Hepatic stellate cell (primary cell): Measurements from ENCODE around the gene KLRF1.

Source experiments
- DNase-seq: peaks from one replicate; pipeline ENCODE4 v3.0.0; 2011; ENCODE audit warnings: low spot score

The KLRF1 gene, protein sequence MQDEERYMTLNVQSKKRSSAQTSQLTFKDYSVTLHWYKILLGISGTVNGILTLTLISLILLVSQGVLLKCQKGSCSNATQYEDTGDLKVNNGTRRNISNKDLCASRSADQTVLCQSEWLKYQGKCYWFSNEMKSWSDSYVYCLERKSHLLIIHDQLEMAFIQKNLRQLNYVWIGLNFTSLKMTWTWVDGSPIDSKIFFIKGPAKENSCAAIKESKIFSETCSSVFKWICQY

DNA sequence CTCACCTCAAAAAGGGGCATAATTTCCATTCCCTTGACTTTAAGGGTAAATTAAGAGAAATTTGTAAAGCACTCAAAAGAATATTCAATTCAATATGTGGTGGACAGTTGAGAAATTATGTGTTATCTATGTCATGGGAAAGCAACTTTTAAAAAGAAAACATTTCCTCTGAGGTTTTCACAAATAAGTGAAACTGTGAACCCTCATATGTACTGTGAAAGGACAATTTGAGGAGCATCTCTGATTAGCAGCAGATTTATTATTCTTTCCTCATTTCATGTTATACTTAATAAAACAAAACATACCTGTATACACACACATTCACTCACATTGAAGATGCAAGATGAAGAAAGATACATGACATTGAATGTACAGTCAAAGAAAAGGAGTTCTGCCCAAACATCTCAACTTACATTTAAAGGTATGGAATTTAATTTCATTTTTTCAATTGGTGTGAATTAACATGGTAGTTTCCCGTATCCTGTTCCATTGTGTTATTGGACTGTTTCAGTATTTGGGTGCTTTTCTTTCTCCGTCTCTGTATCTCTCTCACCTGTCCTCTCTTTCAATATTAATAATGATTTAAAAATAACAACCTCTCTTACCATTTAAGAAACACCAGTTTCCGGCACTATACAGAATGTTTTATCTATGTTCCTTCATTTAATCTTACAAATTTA is at the start of gene KLRF1:
TSS of gene KLRF1 (plus strand) at position 273 of the 680 bp plus-strand sequence. CDS start at position 337, 64 bp downstream.
- DNase-seq = no peak

DNA sequence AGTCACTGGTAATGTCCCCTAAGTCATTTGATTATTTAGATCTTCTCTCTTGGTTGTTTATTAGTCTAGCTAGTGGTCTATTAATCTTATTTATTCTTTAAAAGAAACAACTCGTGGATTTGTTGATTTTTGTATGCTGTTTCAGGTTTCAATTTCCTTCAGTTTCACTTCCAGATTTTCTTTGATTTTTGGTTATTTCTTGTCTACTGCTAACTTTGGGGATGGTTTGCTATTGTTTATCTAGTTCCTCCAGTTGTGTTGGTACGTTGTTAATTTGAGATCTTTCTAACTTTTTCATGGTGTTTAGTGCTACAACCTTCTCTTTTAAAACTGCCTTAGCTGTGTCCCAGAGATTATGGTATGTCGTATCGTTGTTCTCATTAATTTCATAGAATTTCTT is 48.1 kb upstream of the KLRF1 start:
- DNase-seq = no peak

DNA sequence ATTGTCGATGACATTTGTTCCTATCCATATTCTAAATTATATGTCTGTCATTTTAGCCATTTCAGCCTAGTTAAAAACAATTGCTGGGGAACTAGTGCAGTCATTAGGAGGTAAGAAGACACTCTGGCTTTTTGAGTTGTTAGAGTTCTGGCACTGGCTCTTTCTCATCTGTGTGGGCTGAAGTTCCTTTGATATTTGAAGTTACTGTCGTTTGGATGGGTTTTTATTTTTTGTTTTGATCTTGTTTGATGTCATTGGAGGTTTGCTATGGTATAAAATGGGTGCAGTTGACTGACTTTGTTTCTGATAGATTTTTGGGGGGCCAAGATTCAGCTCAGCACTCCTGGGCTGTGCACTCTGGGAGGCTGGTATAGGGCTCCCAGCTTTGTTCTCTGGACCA is 45.9 kb upstream of the KLRF1 start:
- DNase-seq = no peak

DNA sequence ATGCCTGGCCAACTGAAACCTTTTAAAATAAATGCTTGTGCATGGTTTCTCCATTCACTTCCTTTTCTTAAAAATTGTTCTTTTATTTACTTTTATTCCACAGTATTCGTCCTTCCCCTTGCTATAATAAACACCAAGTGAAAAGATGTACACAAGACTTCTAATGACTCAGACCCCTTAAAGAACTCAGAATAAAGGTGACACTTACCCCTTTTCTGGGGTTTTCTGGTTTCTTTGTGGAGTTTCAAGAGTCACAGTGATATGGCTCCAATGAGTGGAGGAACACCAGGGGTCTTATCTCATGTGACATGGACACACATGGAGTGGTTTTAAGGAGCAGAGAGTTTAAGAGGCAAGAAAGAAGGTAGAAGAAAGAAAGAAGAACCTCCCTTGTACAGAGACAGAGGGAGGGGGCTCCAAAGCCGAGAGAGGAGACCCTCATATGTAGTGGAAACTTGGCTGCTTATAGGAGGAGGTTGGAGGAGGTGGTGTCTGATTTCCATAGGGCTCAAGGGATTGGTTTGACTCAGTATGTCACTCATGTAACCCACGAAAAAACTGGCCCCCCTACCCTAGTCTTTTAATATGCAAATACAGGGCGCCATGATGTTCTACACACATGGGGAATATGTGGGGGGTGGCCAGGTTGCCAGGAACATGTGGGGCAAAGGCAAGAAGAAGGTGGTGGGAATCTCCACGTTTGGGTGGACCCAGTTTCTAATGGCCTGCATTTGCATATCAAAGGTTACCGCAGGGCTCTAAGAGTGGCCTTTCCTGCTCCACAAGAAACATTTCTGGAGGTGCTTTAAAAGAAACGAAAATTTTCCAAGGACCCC is 44.5 kb upstream of the KLRF1 start:
- DNase-seq = no peak

DNA sequence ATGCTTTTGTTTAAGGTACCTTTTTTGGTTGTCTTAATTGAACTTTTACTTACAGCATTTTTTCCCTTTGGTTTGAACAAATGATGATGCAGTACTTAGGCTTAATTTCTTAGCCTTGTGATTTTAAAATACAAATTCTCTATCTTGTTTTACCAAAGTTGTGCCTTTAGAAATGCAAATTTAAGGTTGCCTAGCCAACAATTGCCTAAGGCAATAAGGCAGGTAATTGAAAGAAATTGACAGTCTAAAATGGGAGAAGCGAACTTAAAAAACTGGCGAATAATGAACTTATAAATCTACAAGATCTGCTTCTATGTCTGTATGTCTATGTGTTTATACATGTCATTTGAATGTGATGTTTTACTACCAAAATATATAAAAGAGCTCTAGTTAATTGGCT is 43.0 kb upstream of the KLRF1 start:
- DNase-seq = no peak

DNA sequence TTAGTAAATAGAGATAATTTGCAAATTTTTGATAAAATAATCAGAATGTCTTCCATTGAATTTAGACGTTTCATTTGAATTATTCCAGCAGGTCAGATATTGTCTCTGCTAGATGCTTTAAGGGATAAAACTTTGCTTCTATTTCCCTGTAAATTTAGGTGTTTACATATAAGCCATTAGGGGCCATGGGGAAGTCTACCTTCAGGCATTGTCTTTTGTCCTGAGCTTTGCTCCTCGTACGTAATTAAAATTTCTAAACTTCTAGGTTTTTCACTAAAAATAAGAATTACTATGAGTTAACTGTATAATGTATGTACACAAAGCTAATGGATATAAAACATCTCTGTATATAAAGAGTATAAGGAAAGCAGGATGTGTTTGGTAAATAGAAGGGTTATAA is 42.5 kb upstream of the KLRF1 start:
- DNase-seq = no peak

DNA sequence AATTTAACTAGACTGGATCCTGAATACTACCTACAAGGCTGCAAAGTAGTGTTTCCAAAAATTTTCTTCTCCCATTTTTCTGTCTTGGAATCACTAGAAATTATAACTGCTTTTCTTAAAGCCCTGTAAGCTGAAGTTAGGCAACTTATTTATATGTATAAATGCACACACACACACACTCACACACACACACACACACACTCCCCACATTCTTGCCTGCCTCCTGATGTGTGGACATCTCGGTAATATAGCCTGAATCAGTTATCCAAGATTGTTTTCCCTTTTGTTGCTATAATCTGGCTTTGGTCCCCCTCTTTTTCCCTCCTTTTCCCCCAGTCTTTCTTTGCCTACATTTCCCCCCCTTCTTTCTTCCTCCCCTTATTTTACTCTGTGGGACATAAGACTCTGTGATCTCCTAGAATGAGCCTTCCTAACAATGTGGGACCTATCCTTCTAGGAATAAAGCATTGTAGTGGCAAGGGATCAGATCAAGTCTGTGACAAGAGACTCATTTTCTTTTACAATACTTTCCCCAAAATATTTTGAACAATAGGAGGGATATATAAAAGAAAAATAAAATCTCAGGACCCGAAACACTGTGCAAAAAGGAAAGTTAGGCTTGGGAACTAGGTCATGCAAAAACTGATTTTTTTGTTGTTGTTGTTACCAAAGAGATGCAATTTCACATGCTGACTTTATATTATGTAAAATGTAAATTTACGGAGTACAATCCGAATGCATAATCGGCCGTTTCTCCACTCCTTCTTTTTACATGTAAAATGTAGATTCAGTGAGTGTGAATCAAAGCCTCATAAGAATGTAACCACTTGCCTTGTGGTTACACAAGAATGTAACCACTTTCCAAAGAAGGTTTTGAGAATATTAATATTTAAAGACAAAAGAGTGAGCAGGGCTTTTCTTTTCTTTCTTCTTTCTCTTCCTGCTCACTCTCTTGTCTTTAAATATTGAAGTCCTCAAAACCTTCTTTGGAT is 40.3 kb upstream of the KLRF1 start:
- no peak for DNase-seq

DNA sequence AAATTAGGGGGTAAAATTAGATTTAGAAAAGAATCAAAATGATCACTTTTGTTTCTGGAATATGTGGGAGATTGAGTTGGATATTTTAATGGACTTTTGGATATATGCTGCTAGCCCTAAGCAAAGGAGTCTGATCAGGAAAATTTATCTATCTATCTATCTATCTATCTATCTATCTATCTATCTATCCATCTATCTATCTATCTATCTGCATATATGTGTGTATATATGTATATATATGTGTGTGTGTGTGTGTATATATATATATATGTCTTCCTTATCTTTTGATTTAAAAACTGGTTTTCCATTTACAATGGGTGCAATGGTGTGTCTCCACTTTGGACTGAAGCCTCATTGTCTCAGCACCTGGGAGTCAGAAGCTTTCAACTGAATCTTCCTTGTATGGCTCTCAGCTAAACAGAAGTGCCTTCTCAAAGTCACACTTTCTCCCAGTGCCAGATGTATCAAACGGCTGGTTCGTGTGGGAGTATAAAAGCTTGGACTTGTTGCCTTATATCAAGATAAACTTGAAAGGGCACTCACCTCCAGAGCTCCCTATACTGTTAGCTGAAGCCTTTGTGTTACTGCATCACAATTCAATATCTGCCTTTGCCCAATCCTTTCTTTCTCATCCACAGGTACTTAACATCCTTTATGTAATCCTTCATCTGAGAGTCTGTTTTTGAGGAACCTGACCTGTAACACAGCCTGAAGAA is 34.9 kb upstream of the KLRF1 start:
- DNase-seq = no peak

DNA sequence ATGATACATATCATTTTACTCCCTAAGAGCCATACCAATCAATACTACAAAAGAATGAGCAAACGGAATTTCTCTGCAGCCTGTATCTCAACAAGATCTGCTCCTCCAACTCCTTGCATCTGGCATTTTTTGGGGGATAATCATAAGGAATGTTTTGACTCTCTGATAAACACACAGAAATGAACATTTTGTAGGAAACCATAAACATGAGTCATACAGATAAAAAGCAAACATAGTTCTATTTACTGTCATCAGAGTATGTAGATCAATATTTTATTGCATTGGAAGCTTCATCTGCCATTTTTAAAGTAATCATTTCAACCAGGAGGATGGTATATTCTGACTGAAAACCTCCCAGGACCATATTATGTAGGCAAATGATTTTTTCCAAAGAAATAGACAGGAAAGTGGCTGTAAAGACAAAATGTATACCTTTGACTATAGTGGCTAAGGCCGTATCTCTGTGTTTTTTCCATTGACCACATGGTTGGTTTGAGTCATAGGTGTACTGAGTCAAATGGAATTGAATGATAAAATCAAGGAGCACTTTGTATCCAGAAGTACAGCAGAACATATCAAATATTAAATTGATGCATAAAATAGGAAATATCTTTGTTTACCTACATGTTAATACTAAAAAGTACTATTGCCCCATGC is 34.2 kb upstream of the KLRF1 start:
- no peak for DNase-seq

DNA sequence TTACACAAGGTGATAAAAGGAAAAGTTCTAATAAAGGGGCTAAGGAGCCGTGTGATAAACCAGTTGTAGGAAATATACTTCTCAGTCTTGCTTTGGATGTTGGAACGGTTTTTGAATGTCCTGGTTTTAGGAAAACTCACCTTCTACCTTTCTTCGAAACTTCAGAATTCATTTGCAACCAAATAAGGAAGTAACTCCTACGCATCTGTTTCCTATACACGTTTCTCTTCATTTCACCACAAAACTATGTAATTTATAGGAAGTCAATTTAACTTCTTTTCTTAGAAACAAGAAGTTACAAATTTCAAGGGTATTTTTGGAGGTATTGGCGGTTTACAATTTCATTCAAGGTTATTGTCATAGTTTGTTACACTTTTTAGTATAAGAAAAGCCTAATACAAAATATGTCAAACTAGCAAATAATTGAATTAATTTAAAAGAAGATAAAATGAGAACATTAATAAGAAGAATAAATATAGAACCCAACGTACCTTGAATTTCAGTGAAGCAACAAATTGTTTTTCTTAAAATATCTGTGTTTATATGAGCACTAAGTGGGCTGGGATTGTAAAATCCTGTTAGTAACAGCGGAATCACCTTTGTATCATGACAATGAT is 33.4 kb upstream of the KLRF1 start:
- DNase-seq = no peak

DNA sequence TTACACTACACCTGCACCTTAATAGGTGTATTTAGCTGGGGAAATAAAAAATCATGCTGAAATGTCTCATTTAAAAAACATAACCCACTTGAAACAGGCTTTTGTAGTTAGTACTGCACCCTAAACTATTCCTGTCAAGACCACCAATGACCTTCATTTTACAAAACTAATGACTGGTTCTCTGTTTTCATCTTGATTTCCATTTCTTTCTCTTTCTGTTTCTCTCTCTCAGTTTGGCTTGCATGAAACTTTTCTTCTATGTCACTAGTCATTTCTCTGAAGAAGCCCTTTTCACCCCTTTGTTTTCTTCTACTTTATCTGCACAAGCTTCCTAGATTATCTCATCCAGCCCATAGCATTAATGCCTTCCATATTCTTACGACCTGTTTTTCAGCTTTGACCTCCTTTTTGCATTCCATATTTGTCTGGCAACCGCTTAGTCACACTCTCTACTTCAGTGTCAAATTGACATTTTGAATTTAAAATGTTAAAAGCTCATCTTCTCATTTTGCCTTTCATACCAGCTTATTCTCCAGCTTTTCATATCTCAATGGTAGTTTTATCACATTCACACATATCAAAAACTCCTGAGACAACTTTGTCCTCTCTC is 32.7 kb upstream of the KLRF1 start:
- DNase-seq = no peak

DNA sequence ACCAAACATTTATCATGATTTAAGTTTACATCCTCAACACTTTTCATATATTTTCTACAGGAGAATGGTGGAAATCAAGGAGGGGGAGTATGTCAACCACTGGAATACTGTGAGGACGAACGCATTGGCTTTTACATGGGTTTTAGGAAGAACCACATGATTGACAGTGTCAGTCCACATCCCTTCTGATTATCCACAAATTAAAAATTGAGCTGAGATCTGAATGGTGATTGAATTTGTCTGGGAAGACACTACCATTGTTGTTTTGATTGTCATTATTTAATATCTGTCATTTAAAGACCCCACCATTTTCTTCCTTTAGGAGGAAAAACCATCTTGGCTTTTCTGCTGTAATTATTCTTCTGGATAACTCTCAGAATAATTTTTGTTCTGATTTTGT is 31.3 kb upstream of the KLRF1 start:
- no peak for DNase-seq

DNA sequence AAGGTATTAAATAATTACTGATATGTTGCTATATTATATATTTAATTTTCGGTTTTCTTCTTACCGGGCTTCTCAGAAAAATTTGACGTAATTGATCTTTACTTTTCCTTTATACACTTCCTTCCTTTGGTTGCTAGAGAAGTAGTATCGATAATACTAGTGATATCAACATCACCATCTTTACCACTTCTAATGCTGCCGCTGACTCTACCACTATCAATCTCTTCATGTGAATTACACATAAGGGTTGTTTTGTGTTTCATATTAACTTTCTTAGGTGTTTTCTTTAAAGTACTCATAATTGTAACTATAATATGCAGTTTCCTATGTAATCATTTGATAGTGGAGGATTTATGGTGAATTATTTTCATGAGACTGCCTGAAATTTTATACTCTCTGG is 30.9 kb upstream of the KLRF1 start:
- DNase-seq = no peak

DNA sequence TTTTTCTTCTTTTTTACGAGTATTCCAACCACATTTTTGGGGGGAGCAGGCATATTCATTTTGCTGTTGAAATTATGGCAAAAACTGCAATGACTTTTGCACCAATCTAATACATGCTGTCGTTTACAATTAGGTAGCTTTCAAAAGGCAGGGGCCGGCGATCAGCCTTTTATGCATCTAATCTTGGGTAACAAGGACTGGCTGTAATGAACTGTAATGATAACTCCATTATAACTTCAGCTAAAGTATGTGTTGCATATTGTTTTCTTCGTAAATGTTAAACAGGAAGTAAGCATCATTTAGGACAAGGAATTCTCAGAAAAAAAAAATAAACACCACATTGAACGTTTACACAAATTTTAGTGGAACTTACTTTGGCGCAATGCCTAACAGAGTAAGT is 30.3 kb upstream of the KLRF1 start:
- no peak for DNase-seq

DNA sequence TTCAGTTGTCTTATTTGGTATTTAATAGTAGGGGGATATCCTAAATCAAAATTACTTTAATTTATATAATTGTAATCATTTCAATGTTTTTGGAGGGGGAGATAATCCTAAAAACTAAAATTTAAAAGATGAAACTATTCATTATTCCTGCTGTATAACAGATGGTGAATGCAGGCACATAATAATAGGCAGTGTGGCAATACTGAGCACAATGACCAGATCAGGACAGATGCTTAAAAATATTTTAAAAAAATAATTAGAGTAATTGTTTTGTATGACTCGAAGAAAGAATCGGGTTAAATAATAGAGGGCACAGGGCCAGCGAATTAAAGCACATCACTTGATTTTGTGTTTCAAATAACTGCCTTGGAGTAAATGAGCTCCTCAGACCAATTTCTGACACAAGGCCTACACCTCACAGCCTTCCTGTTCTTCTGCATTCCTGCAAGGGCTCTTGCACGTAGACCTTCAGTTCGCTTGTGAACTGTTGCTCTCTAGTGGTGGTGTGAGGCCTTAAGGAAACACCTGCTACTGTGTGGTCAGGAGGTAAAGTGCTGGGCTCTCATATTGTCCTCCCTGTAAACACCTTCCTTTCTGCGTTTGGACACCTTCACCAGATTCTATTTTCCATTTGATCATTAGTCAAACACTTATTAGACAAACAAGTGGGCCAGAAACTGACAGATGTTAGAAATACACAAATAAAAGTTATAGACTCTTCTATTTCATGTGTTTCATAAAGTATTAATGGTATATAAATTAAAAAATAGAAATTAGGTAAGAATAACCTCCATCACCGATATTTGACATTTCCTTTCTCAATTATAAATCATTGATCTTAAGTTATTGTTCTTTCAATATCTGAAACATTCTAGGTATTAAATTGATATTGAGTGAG is 29.3 kb upstream of the KLRF1 start:
- DNase-seq = no peak

DNA sequence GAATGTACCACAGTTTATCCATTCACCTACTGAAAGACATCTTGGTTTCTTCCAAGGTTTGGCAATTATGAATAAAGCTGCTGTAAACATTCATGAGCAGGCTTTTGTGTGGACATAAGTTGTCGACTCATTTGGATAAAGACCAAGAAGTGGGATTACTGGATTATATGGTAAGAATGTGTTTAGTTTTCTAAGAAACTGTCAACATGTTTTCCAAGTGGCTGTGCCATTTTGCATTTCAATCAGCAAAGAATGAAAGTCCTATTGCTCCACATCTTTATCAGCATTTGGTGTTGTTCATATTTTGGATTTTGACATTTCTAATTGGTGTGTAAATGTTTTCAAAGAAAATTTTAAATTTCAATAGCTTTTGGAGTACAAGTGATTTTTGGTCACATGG is 27.3 kb upstream of the KLRF1 start:
- DNase-seq = no peak

DNA sequence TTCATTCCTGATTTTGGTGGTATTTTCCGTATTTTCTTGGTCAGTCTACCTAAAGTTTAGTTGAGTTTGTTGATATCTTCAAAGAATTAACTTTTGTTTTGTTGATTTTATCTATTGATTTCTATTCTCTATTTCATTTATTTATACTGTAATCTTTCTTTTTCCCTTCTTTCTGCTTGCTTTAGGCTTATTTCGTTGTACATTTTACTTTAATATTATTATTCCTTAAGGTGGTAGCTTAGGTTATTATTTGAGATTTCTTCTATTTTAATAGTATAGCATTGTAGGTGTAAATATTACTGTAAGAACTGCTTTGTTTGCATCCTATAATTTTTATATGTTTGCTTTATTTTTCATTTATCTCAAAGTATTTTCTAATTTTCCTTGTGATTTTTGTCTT is 21.4 kb upstream of the KLRF1 start:
- no peak for DNase-seq

DNA sequence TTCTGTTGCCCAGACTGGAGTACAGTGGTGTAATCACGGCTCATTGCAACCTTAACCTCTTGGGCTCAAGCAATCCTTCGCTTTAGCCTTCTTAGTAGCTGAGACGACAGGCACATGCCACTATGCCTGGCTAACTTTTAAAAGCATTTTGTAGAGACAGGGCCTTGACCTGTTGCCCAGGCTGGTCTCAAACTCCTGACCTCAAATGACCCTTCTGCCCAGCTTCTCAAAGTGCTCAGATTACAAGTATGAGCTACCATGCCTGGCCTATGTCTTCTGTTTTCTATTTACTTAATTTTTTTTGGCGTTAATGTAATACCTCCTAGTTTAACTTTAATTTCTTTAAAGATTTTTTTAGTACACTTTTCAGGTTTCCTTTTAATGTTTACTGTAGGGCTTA is 20.6 kb upstream of the KLRF1 start:
- DNase-seq = no peak

DNA sequence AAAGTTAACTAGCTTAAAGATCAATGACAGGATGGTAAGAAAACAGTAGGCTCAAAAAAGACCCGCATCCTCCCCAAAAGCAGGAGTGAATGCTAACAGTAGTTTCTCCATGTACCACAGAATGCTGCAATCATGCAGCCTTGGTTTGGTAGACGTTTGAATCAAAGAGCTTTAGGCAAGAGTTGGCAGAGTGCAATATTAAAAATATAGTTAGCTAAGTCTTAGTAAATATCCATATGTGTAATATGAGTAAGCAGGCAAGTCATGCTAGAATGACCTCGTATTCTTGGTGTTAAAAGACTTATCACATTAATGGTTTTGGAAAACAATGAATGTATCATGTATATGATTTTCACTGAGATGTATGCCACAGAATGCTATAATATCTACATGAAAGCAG is 18.8 kb upstream of the KLRF1 start:
- no peak for DNase-seq
